ENCODE data around the gene AIP. TPM values are rescaled to one million over a fixed set of nuclear protein-coding genes. Genes with fewer than 3 reads are reported as not detected.

Gene AIP
- total RNA-seq: 76.7 and 89.2 TPM in 2 replicates

DNA sequence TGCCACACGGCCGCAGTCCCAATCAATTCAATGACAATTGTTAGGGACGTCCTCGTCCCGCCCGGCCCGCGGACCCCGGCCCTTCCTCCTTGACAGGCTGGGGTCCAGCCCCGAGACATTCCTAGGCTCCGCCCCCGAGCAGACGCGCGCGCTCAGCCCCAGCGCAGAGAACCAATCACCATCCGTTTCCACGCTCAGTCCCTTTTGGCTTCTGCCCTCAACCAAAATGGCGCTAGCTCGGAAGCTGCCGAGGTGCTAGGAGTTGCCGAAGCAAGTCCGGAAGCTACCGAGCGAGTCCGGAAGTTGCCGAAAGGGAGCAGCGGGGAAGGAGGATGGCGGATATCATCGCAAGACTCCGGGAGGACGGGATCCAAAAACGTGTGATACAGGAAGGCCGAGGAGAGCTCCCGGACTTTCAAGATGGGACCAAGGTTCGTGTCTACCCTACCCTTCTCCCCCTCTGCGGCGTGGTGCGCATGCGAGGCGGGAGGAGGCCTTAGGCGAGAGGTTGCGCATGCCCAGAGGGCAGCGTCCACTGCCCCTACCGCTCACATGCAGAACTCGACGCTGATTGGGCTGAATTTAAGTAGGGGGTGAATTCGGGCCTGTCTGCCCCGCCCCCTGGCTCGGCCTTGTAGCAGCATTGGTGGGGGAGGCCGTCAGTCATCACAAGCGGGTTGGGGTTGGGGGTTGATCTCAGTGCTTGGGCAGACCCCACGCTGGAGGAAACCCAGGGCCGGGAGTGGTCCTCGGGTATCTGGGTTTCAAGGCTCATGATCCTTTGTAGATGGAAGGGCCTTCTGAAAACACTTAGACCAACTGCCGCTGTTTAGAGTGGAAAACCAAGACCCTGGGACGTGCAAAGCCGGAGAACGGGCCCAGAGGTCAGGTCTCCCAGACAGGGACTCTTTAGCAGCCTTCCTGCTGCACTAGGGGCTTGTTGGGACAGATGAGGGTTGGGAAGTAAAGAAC lies at the start of gene AIP:
Gene AIP, plus strand, starts transcription at position 200 of the 972 bp plus-strand sequence. Its CDS starts 133 bp downstream, at position 333.

DNA sequence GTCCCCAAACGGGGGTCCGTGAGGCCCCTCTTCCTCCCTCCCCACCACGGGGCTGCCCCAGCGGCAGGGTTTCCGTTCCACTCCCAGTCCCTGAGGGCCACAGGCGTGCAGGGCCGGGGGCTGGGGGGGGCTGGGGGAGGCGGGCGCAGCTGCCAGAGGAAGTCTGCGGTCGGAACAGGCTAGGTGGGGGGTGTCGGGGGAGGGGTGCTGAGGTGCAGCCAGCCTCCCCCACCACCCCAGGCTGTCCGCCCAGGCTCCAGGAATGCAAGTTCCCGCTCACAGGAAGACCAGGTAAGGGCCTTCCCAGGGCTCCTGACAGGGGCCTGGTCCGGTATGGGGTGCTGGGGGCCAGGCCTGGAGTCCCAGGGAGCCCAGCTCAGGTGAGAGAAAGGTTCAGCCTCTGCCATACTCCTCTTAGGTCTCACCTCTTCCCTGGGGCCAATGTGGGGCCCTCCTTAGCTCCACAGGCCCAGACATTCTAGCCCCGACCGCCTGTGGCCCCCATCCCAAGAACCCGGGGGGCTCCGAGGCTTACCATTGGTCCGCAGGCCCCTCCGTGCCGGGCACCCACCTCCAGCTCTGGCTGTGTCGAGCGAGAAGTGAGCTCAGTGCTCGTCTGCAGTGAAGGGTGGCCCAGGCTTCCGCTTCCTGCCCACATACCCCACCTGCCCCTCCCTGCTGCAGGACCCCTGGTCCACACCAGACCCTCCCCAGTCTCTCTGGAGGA lies 45.6 kb upstream of the AIP start, which contains the start of gene PTPRCAP:
Gene PTPRCAP, minus strand, starts transcription at position 601 of the 727 bp plus-strand sequence. Its CDS starts 63 bp downstream, at position 538.

GRCh38 chr11:67452141-67452952 lies 30.5 kb upstream of the AIP start, which contains the start of gene GPR152:
Gene GPR152, minus strand, starts transcription at chr11:67452729. Its CDS starts 5 bp downstream, at chr11:67452724.

GRCh38 chr11:67455054-67455453 lies 27.8 kb upstream of the AIP start, which contains the start of gene CABP4:
Gene CABP4, plus strand, starts transcription at chr11:67455354. Its CDS starts 70 bp downstream, at chr11:67455424.

GRCh38 chr11:67468759-67469507 lies 13.9 kb upstream of the AIP start, which contains the start of gene TMEM134:
Gene TMEM134, minus strand, starts transcription at chr11:67469251. Its CDS starts 59 bp downstream, at chr11:67469192.

DNA sequence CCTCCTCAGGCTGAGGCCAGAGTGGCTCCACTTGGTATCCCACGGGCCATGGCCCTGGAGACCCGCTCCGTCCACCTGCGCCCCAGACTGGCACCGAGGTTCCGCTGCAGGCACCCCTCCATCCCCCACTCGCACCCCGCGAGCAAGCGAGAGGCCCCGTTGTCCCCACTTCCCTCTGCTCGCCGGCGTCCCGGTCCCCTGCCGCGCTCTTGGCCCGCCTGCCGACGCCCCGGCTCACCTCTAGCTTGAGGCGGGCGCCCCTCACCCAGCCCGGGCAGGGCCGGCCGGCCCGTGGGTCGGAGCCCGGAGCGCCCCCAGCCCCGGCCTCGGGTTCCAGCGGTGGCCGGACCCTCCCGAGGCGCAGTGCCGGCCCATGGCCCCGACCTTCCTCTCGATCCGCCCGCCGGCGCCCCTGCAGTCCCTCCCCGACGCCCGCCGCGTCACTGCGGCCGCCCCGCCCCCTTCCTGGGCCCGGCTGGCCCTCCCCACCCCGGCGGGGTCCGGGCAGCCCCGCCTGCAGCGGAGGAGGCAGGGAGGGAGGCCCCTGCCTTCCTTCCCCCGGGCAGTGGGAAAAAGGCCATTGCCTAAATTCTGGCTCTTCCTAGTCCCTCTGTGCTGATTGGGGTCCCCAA lies 22.2 kb downstream of the AIP start, which contains the start of gene PITPNM1:
Gene PITPNM1, minus strand, starts transcription at position 414 of the 632 bp plus-strand sequence. CDS start 1,183 bp downstream, outside the sequence.

GRCh38 chr11:67507864-67508485 lies 25.1 kb downstream of the AIP start, which contains the start of gene CDK2AP2:
Gene CDK2AP2, minus strand, starts transcription at chr11:67508162. Its CDS starts 80 bp downstream, at chr11:67508082.

GRCh38 chr11:67522844-67523555 lies 40.2 kb downstream of the AIP start, which contains the start of gene CABP2:
Gene CABP2, minus strand, starts transcription at chr11:67523446. Its CDS starts 120 bp downstream, at chr11:67523326.

Other genes starting within 250 kb of the AIP start
- gene GRK2, start 216.6 kb upstream of the AIP start, total RNA-seq: 49.9 and 64.4 TPM in 2 replicates
- 36.9 and 39.9 TPM in 2 replicates for gene ANKRD13D, start 193.7 kb upstream of the AIP start, total RNA-seq
- gene SSH3, start 179.5 kb upstream of the AIP start, total RNA-seq: 36.6 and 69.7 TPM in 2 replicates
- gene POLD4, start 129.5 kb upstream of the AIP start, total RNA-seq: 60.0 and 71.2 TPM in 2 replicates
- gene CLCF1, start 109.4 kb upstream of the AIP start, total RNA-seq: 3.0 and 8.9 TPM in 2 replicates
- gene RAD9A, start 91.0 kb upstream of the AIP start, total RNA-seq: 8.7 TPM in 2 replicates
- gene PPP1CA, start 81.2 kb upstream of the AIP start, total RNA-seq: 206 and 244 TPM in 2 replicates
- gene TBC1D10C, start 78.9 kb upstream of the AIP start, total RNA-seq: not detected in 2 replicates
- gene CARNS1, start 67.3 kb upstream of the AIP start, total RNA-seq: 0.24 TPM in 1 of 2 replicates, not detected in the other
- 43.9 and 55.4 TPM in 2 replicates for gene RPS6KB2, start 54.5 kb upstream of the AIP start, total RNA-seq
- gene PTPRCAP, start 45.3 kb upstream of the AIP start, total RNA-seq: 0.24 TPM in 1 of 2 replicates, not detected in the other
- gene CORO1B, start 39.5 kb upstream of the AIP start, total RNA-seq: 140 and 158 TPM in 2 replicates
- not detected in 2 replicates for gene GPR152, start 30.3 kb upstream of the AIP start, total RNA-seq
- gene CABP4, start 27.7 kb upstream of the AIP start, total RNA-seq: under 0.01 TPM in 1 of 2 replicates, not detected in the other
- gene TMEM134, start 13.8 kb upstream of the AIP start, total RNA-seq: 20.9 and 37.6 TPM in 2 replicates
- 29.2 and 33.3 TPM in 2 replicates for gene PITPNM1, start 22.3 kb downstream of the AIP start, total RNA-seq
- gene CDK2AP2, start 25.1 kb downstream of the AIP start, total RNA-seq: 17.1 and 18.5 TPM in 2 replicates
- not detected in 2 replicates for gene CABP2, start 40.4 kb downstream of the AIP start, total RNA-seq
- 3,881 and 7,825 TPM in 2 replicates for gene GSTP1, start 100.8 kb downstream of the AIP start, total RNA-seq
- 162 and 236 TPM in 2 replicates for gene NDUFV1, start 123.9 kb downstream of the AIP start, total RNA-seq
- gene NUDT8, start 146.9 kb downstream of the AIP start, total RNA-seq: 10.6 and 14.7 TPM in 2 replicates
- gene TBX10, start 156.7 kb downstream of the AIP start, total RNA-seq: not detected in 2 replicates
- gene ACY3, start 167.7 kb downstream of the AIP start, total RNA-seq: not detected in 2 replicates
- gene ALDH3B2, start 191.6 kb downstream of the AIP start, total RNA-seq: 25.1 and 57.3 TPM in 2 replicates